GM12878 (cell line): ENCODE data around the gene NHLRC3. TPM values are rescaled to one million over a fixed set of nuclear protein-coding genes. Genes with fewer than 3 reads are reported as not detected.

ENCODE experiments used
- BHLHE40 ChIP-seq, 2 experiments: fragments of 450-650 bp in 1 of 2; IDR thresholded peaks; 2 replicates each; pipeline ENCODE4 v1.6.1; 2011 to 2017; ENCODE audit warnings: low read depth in 2 of 2, borderline replicate concordance in 1 of 2, improper control_type of control experiment in 1 of 2, low read length in 1 of 2, mild to moderate bottlenecking in 1 of 2
- ELK1 ChIP-seq: IDR thresholded peaks from 2 replicates; pipeline ENCODE4 v1.6.1; 2012; ENCODE audit warnings: low read depth, low read length, improper control_type of control experiment
- EP300 ChIP-seq, 2 experiments: fragments of 150-350 bp in 1 of 2; IDR thresholded peaks; 2 replicates each; pipeline ENCODE4 v1.6.1; 2011 to 2012; ENCODE audit warnings: low read depth in 2 of 2, low read length in 2 of 2, borderline replicate concordance in 1 of 2, improper control_type of control experiment in 1 of 2, inconsistent platforms in 1 of 2; ENCODE audit not compliant: control insufficient read depth in 1 of 2
- IKZF2 ChIP-seq, 2 experiments: fragments of 450-650 bp; IDR thresholded peaks; 2 replicates each; pipeline ENCODE4 v1.6.1; 2017; ENCODE audit warnings: mild to moderate bottlenecking in 2 of 2, moderate library complexity in 2 of 2
- IRF3 ChIP-seq: fragments of 450-650 bp; IDR thresholded peaks from 2 replicates; pipeline ENCODE4 v1.6.1; 2014; ENCODE audit warnings: mild to moderate bottlenecking
- MEF2B ChIP-seq: fragments of 450-650 bp; IDR thresholded peaks from 2 replicates; pipeline ENCODE4 v1.6.1; 2018; ENCODE audit warnings: mild to moderate bottlenecking, moderate library complexity; ENCODE audit not compliant: partially characterized antibody, poor library complexity, severe bottlenecking
- MLLT1 ChIP-seq: fragments of 450-650 bp; IDR thresholded peaks from 2 replicates; pipeline ENCODE4 v1.6.1; 2016; ENCODE audit warnings: mild to moderate bottlenecking
- NR2C2 ChIP-seq: IDR thresholded peaks from 2 replicates; pipeline ENCODE4 v1.6.1; 2011; ENCODE audit warnings: borderline replicate concordance, low read depth; ENCODE audit not compliant: control insufficient read depth, insufficient read length
- NR2F1 ChIP-seq: fragments of 450-650 bp; conservative IDR thresholded peaks from 2 replicates; pipeline ENCODE4 v1.6.1; 2017; ENCODE audit warnings: mild to moderate bottlenecking
- PBX3 ChIP-seq: IDR thresholded peaks from 2 replicates; pipeline ENCODE4 v1.6.1; 2011; ENCODE audit warnings: mild to moderate bottlenecking, low read depth, low read length, moderate library complexity; ENCODE audit not compliant: insufficient replicate concordance
- PRDM15 ChIP-seq: fragments of 450-650 bp; formaldehyde crosslinking; IDR thresholded peaks from 2 replicates; pipeline ENCODE4 v1.4.0; 2020; ENCODE audit warnings: mild to moderate bottlenecking, moderate library complexity
- SIN3A ChIP-seq: IDR thresholded peaks from 2 replicates; pipeline ENCODE4 v1.6.1; 2012; ENCODE audit warnings: low read depth, low read length, improper control_type of control experiment
- SKIL ChIP-seq: fragments of 450-650 bp; IDR thresholded peaks from 2 replicates; pipeline ENCODE4 v1.6.1; 2017; ENCODE audit warnings: mild to moderate bottlenecking, low read depth, inconsistent platforms; ENCODE audit not compliant: poor library complexity, severe bottlenecking
- SRF ChIP-seq, 2 experiments: IDR thresholded peaks; 2 replicates each; pipeline ENCODE4 v1.6.1; 2011; ENCODE audit warnings: low read depth in 2 of 2, low read length in 2 of 2, mild to moderate bottlenecking in 1 of 2, moderate library complexity in 1 of 2
- ZNF217 ChIP-seq: fragments of 450-650 bp; IDR thresholded peaks from 2 replicates; pipeline ENCODE4 v1.6.1; 2017; ENCODE audit warnings: antibody characterized with exemption, mild to moderate bottlenecking
- ZNF384 ChIP-seq: IDR thresholded peaks from 2 replicates; pipeline ENCODE4 v1.6.1; 2012; ENCODE audit warnings: low read depth, mild to moderate bottlenecking, low read length, improper control_type of control experiment, borderline replicate concordance
- polyA plus RNA-seq, 11 experiments: library from polyadenylated mRNA; depleted of rRNA in 4 of 11; unstranded in 6 of 11; stranded (reverse) in 5 of 11; fragments of >200 nt; fragmentation: Nextera tagmentation in 4 of 11; fragmentation: Illumina TruSeq in 1 of 11; extraction: Ambion mirVana in 4 of 11; extraction: Trizol in 1 of 11; gene quantifications; 1 replicate in 1 of 11; 2 replicates in 10 of 11; pipeline versions ENCODE4 v1.2.1 to v1.2.3, GENCODE V29; 2011 to 2016; ENCODE audit warnings: inconsistent platforms in 2 of 11, missing spikeins in 2 of 11, low read depth in 1 of 11
- total RNA-seq, 4 experiments: library from RNA; depleted of rRNA in 3 of 4; stranded (reverse); fragments of >200 nt in 3 of 4; fragmentation: Illumina TruSeq in 1 of 4; extraction: Trizol in 1 of 4; gene quantifications; 2 replicates each; pipeline versions ENCODE4 v1.2.1 to v1.2.3, GENCODE V29; 2013 to 2021

NHLRC3 gene
- total and polyA plus RNA-seq, 10 of the 15 experiments (the other 5 are each of a cell fraction or from before 2014, with no cell fraction given): 8.3 to 38.0 (median 18.9) TPM

- TF ChIP-seq PRDM15 (CRISPR knock-in tag) (no peak), ELK1 (no peak), EP300 (IDR thresholded peaks at IDR 0.05; ENCODE audit: borderline replicate concordance in 1 of 2, control insufficient read depth in 1 of 2, low read depth in 2 of 2, low read length in 2 of 2) (peak; percentile 61 to 65; a peak in 2 of 4 replicates), BHLHE40 (IDR thresholded peaks at IDR 0.05; ENCODE audit: borderline replicate concordance in 1 of 2, low read depth in 2 of 2, low read length in 1 of 2) (peak; percentile 25 to 29; a peak in 2 of 4 replicates), ZNF384 (peak; percentile 49; the same call in 1 of the 2 replicates), SRF (IDR thresholded peaks at IDR 0.05; ENCODE audit: low read depth in 2 of 2, low read length in 2 of 2) (no peak), PBX3 (peak; percentile 53), IRF3 (no peak), NR2C2 (no peak), IKZF2 (IDR thresholded peaks at IDR 0.05) (peak; percentile 55 to 67; a peak in 1 of 4 replicates), NR2F1 (peak; percentile 55; the same call in 1 of the 2 replicates), MLLT1 (0 out of 2 replicates have a peak, but pooled peaks have one; percentile 49), SIN3A (no peak), SKIL (peak; percentile 66), ZNF217 (peak; percentile 60; the same call in 1 of the 2 replicates), MEF2B (peak; percentile 81)
Measured at GRCh38 chr13:39016087-39016486, 22.2 kb upstream of the NHLRC3 start (continued).
